GM21423 (cell line): ENCODE results near the gene KCNAB2.

ENCODE experiments used
- ATAC-seq: cut with Tn5 transposase; IDR thresholded peaks from one replicate; pipeline ENCODE4 v1.9.1; 2021; ENCODE audit warnings: mild to moderate bottlenecking, moderate library complexity; ENCODE audit not compliant: unreplicated experiment

Gene KCNAB2

GRCh38 chr1:6124746-6125365 lies 79.2 kb downstream of the KCNAB2 start:
- no peak for ATAC-seq

- no peak for ATAC-seq
These were observed 79.7 kb downstream of the KCNAB2 start for GRCh38 chr1:6125366-6125765.

GRCh38 chr1:6126028-6126427 lies 80.3 kb downstream of the KCNAB2 start:
- ATAC-seq, result no peak

- ATAC-seq, result no peak
These were observed 80.9 kb downstream of the KCNAB2 start for GRCh38 chr1:6126521-6127067.

- ATAC-seq, result no peak
These were observed 82.0 kb downstream of the KCNAB2 start for GRCh38 chr1:6127587-6128163.

GRCh38 chr1:6128276-6129081 lies 82.8 kb downstream of the KCNAB2 start:
- no peak for ATAC-seq

- no peak for ATAC-seq
These were observed 83.6 kb downstream of the KCNAB2 start for GRCh38 chr1:6129313-6129712.

GRCh38 chr1:6130036-6130435 lies 84.3 kb downstream of the KCNAB2 start:
- no peak for ATAC-seq

GRCh38 chr1:6130596-6130995 lies 84.9 kb downstream of the KCNAB2 start:
- ATAC-seq, result no peak

- ATAC-seq, result no peak
These were observed 85.9 kb downstream of the KCNAB2 start for GRCh38 chr1:6131561-6131960.

- no peak for ATAC-seq
These were observed 87.6 kb downstream of the KCNAB2 start for GRCh38 chr1:6133146-6133895.

GRCh38 chr1:6134206-6134605 lies 88.5 kb downstream of the KCNAB2 start:
- ATAC-seq, result no peak

GRCh38 chr1:6134741-6135510 lies 89.2 kb downstream of the KCNAB2 start:
- ATAC-seq, result no peak

- ATAC-seq, result no peak
These were observed 91.0 kb downstream of the KCNAB2 start for GRCh38 chr1:6136516-6137220.

- ATAC-seq, result no peak
These were observed 92.1 kb downstream of the KCNAB2 start for GRCh38 chr1:6137758-6138157.

GRCh38 chr1:6140413-6140812 lies 94.7 kb downstream of the KCNAB2 start:
- ATAC-seq, result no peak

- ATAC-seq, result no peak
These were observed 95.9 kb downstream of the KCNAB2 start for GRCh38 chr1:6141592-6141991.

- ATAC-seq, result no peak
These were observed 96.4 kb downstream of the KCNAB2 start for GRCh38 chr1:6142036-6142621.

GRCh38 chr1:6142734-6143133 lies 97.0 kb downstream of the KCNAB2 start:
- no peak for ATAC-seq
